Keratinocyte (primary cell): ENCODE data around the gene DCST1. TPM values are rescaled to one million over a fixed set of nuclear protein-coding genes. Genes with fewer than 3 reads are reported as not detected.

Source experiments
- DNase-seq: peaks from one replicate; pipeline ENCODE4 v3.0.0-alpha.2; 2011; ENCODE audit warnings: low read depth, missing footprints, low spot score
- FAIRE-seq: peaks from 2 replicates; lab custom pipeline; 2011; peaks lifted over from hg19 to GRCh38; lab: Jason Lieb, UNC
- H2AFZ ChIP-seq: 2 replicates; pipeline ENCODE4 v1.6.0; 2012; ENCODE audit warnings: low read length, control low read depth, inconsistent platforms; ENCODE audit not compliant: control insufficient read depth
- H3K27ac ChIP-seq: 2 replicates; pipeline ENCODE4 v1.5.1; 2011; ENCODE audit warnings: low read length; ENCODE audit not compliant: control insufficient read depth, insufficient read depth
- H3K27me3 ChIP-seq: 3 replicates; pipeline ENCODE4 v1.6.0; 2011; ENCODE audit warnings: low read length; ENCODE audit not compliant: control insufficient read depth, insufficient read depth; ENCODE audit errors: extremely low read depth
- H3K36me3 ChIP-seq, 2 experiments: 2 replicates in 1 of 2; 3 replicates in 1 of 2; pipeline ENCODE4 v1.5.1; 2011; ENCODE audit warnings: low read length in 2 of 2, mild to moderate bottlenecking in 1 of 2; ENCODE audit not compliant: control insufficient read depth in 2 of 2, insufficient read depth in 2 of 2; ENCODE audit errors: extremely low read depth in 1 of 2
- H3K4me1 ChIP-seq: 3 replicates; pipeline ENCODE4 v1.5.1; 2011; ENCODE audit warnings: low read length; ENCODE audit not compliant: control insufficient read depth, insufficient read depth; ENCODE audit errors: extremely low read depth
- H3K4me2 ChIP-seq: 3 replicates; pipeline ENCODE4 v1.6.0; 2011; ENCODE audit warnings: low read depth, low read length; ENCODE audit not compliant: control insufficient read depth, insufficient read depth; ENCODE audit errors: extremely low read depth
- H3K4me3 ChIP-seq, 3 experiments: fragments of 200-600 bp in 1 of 3; sonication (generic) in 1 of 3; 2 replicates in 2 of 3; 3 replicates in 1 of 3; pipeline ENCODE4 v1.5.1; 2011 to 2016; ENCODE audit warnings: low read length in 3 of 3, mild to moderate bottlenecking in 3 of 3, control low read depth in 2 of 3, inconsistent platforms in 1 of 3, low read depth in 1 of 3, mixed read lengths in 1 of 3, mixed run types in 1 of 3, moderate library complexity in 1 of 3; ENCODE audit not compliant: control insufficient read depth in 2 of 3, insufficient read depth in 2 of 3; ENCODE audit errors: extremely low read depth in 1 of 3
- H3K79me2 ChIP-seq: 2 replicates; pipeline ENCODE4 v1.6.0; 2012; ENCODE audit warnings: low read length; ENCODE audit not compliant: control insufficient read depth, insufficient read depth
- H3K9ac ChIP-seq: 3 replicates; pipeline ENCODE4 v1.6.0; 2011; ENCODE audit warnings: low read length; ENCODE audit not compliant: control insufficient read depth, insufficient read depth; ENCODE audit errors: extremely low read depth
- H3K9me1 ChIP-seq: 3 replicates; pipeline ENCODE4 v1.6.0; 2011; ENCODE audit warnings: low read length; ENCODE audit not compliant: control insufficient read depth, insufficient read depth; ENCODE audit errors: extremely low read depth
- H3K9me3 ChIP-seq: 2 replicates; pipeline ENCODE4 v1.5.1; 2012; ENCODE audit warnings: low read depth, low read length; ENCODE audit not compliant: control insufficient read depth
- H4K20me1 ChIP-seq: 3 replicates; pipeline ENCODE4 v1.6.0; 2011; ENCODE audit warnings: low read length; ENCODE audit not compliant: control insufficient read depth, insufficient read depth; ENCODE audit errors: extremely low read depth
- EZH2 ChIP-seq: IDR thresholded peaks from one replicate; pipeline ENCODE4 v1.6.1; 2012; ENCODE audit warnings: inconsistent platforms, mild to moderate bottlenecking, low read length, moderate library complexity
- dilution Hi-C: fragments of 300-500 bp; cut with MboI; formaldehyde crosslinking; loops from one replicate; pipeline ENCODE4 v1.7.0; 2020; ENCODE audit warnings: low sequenced_read_pairs; ENCODE audit not compliant: extremely low pct_ligation_motif_present
- polyA plus RNA-seq, 5 experiments: library from polyadenylated mRNA; depleted of rRNA in 3 of 5; stranded (reverse) in 3 of 5; stranded (forward) in 1 of 5; unstranded in 1 of 5; fragments of >200 nt; gene quantifications; 1 replicate in 1 of 5; 2 replicates in 3 of 5; 3 replicates in 1 of 5; pipeline versions ENCODE4 v1.2.1 to v1.2.3, GENCODE V29; 2011 to 2012; ENCODE audit warnings: missing spikeins in 2 of 5, low read depth in 1 of 5, low replicate concordance in 1 of 5
- TF ChIP-seq, protein P1 (sequence below), 3 experiments: IDR thresholded peaks in 1 of 3; conservative IDR thresholded peaks in 1 of 3; optimal IDR thresholded peaks in 1 of 3; 2 replicates in 2 of 3; 3 replicates in 1 of 3; pipeline versions ENCODE3 to v1.5.1; 2011; ENCODE audit warnings: low read length in 3 of 3, mild to moderate bottlenecking in 3 of 3, moderate library complexity in 2 of 3, control low read depth in 1 of 3, inconsistent platforms in 1 of 3; ENCODE audit not compliant: insufficient read depth in 2 of 3; ENCODE audit errors: extremely low read depth in 1 of 3

The DCST1 gene
- polyA plus RNA-seq, 1 donor (not counting 4 experiments of a cell fraction or from before 2014, with no cell fraction given) = not detected

DNA sequence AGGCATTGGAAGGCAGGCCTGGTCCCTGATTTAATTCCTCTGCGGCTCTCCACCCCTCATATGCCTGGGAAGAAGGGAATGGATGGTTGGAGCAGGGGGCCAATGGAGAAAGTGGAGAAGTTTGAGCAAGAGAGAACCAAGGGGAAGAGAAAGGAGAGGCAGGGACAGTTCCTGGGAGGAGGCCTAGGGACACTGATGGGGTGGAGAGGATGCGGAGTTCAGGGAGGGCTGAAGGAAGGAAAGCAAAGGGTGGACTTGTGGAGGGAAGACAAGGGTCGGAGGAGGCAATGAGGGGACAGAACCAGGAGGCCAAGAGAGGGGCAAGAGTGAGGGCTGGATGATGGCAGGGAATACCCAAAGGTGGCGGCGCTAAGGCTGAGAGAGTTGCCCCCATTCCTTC, 23.9 kb upstream of the DCST1 start:
- Histone ChIP-seq H3K4me1 (peaks cover 82% of the 10 kb centered on the region), H3K9ac (peak overlapping the region; percentile 9), H3K27ac (no peak overlapping the region), H3K4me2 (peak overlapping the region; percentile 45), H3K4me3 (peak overlapping the region in 1 of 3 experiments; percentile 37), H3K27me3 (no peaks in the 10 kb centered on the region), H3K79me2 (peaks cover 65% of the 10 kb centered on the region), H4K20me1 (peaks cover 6% of the 10 kb centered on the region), H3K36me3 (peaks cover 14 to 47% of the 10 kb centered on the region in 2 experiments), H2AFZ (no peak overlapping the region), H3K9me1 (no peaks in the 10 kb centered on the region), H3K9me3 (no peaks in the 10 kb centered on the region)
- FAIRE-seq = peak; percentile 17
- DNase-seq = no peak
- TF ChIP-seq, protein P1, sequence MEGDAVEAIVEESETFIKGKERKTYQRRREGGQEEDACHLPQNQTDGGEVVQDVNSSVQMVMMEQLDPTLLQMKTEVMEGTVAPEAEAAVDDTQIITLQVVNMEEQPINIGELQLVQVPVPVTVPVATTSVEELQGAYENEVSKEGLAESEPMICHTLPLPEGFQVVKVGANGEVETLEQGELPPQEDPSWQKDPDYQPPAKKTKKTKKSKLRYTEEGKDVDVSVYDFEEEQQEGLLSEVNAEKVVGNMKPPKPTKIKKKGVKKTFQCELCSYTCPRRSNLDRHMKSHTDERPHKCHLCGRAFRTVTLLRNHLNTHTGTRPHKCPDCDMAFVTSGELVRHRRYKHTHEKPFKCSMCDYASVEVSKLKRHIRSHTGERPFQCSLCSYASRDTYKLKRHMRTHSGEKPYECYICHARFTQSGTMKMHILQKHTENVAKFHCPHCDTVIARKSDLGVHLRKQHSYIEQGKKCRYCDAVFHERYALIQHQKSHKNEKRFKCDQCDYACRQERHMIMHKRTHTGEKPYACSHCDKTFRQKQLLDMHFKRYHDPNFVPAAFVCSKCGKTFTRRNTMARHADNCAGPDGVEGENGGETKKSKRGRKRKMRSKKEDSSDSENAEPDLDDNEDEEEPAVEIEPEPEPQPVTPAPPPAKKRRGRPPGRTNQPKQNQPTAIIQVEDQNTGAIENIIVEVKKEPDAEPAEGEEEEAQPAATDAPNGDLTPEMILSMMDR (optimal IDR thresholded peaks at IDR 0.05 in 1 of 3, IDR thresholded peaks at IDR 0.05 in 1 of 3, conservative IDR thresholded peaks at IDR 0.05 in 1 of 3; ENCODE audit: extremely low read depth in 1 of 3, insufficient read depth in 2 of 3, low read length in 3 of 3) = no peak
- no peak for TF ChIP-seq EZH2
- dilution Hi-C loops = no loop called here

DNA sequence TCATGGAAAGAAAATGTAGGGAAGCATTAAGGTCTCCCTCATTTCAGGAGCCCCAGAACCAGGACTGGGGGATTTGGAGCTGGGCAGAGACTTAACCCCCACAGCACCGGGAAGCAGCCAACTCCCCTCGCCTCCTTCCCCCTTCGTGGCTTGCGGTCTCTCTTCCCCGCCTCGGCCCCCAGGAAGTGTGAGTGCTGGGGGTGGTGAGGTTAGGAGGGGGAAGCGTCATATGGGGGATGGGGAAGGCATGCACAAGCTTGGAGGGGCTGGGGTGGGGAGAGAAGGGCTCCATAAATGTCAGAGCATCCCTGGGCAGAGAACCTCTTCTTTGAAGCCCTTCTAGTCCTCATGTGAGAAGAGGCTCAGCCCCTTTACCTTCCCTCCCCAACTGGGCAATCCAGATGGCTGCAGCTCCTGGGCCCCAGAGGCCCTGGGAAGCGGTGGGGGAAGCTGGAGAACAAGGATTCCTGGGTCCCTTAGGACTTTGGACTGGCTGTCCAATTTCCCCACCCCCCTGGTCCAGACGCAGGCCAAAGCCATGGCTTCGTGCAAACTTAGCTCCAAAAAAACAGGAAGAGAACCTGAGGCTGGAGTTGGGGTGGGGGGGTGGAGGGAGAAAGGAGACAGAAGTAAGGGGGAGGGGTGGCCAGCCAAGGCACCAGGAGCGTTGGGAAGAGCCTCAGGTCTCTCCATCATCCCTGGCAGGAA, 23.3 kb upstream of the DCST1 start:
- TF ChIP-seq, protein P1 (optimal IDR thresholded peaks at IDR 0.05 in 1 of 3, IDR thresholded peaks at IDR 0.05 in 1 of 3, conservative IDR thresholded peaks at IDR 0.05 in 1 of 3; ENCODE audit: extremely low read depth in 1 of 3, insufficient read depth in 2 of 3, low read length in 3 of 3) = no peak
- no peak for TF ChIP-seq EZH2
- peaks cover 60% of the 10 kb centered on the region for H3K79me2 ChIP-seq
- dilution Hi-C loops = no loop called here
- peak overlapping the region; percentile 45 for H3K4me2 ChIP-seq
- FAIRE-seq = no peak
- no peak overlapping the region for H3K27ac ChIP-seq
- peaks cover 18 to 50% of the 10 kb centered on the region in 2 experiments for H3K36me3 ChIP-seq
- H3K9me3 ChIP-seq = no peaks in the 10 kb centered on the region
- DNase-seq = no peak
- peaks cover 76% of the 10 kb centered on the region for H3K4me1 ChIP-seq
- no peaks in the 10 kb centered on the region for H3K9me1 ChIP-seq
- H3K27me3 ChIP-seq = no peaks in the 10 kb centered on the region
- H2AFZ ChIP-seq = no peak overlapping the region
- peaks cover 6% of the 10 kb centered on the region for H4K20me1 ChIP-seq
- no peak overlapping the region for H3K9ac ChIP-seq
- H3K4me3 ChIP-seq = no peak overlapping the region
